RWPE2 (cell line): ENCODE data around the gene CEP170B.
"Not testable (repeated sequence)": the region's sequence is repeated elsewhere in the genome, so short reads cannot be mapped to it uniquely, and the experiment has no call there.

Experiments used
- ATAC-seq: fragments of 200-7000 bp; cut with Tn5 transposase; 3 replicates; pipeline ENCODE4 v1.9.1; 2021; ENCODE audit warnings: low read depth
- DNase-seq: peaks from one replicate; pipeline ENCODE4 v3.0.0-alpha.2; 2020; ENCODE audit warnings: low spot score
- H3K27ac ChIP-seq: fragments of 450-650 bp; 2 replicates; pipeline ENCODE4 v1.5.1; 2017; ENCODE audit warnings: mild to moderate bottlenecking; ENCODE audit not compliant: poor library complexity, severe bottlenecking
- H3K27me3 ChIP-seq: fragments of 250-450 bp; sonication (Bioruptor Pico); 2 replicates; pipeline ENCODE4 v1.5.1; 2021; ENCODE audit warnings: mild to moderate bottlenecking, moderate library complexity; ENCODE audit not compliant: insufficient read depth, poor library complexity, severe bottlenecking
- H3K36me3 ChIP-seq: fragments of 250-450 bp; sonication (Bioruptor Pico); 2 replicates; pipeline ENCODE4 v1.5.1; 2020; ENCODE audit warnings: low read depth, mild to moderate bottlenecking, moderate library complexity
- H3K4me1 ChIP-seq: fragments of 250-450 bp; sonication (Bioruptor Pico); 2 replicates; pipeline ENCODE4 v1.5.1; 2021; ENCODE audit warnings: mild to moderate bottlenecking, moderate library complexity; ENCODE audit not compliant: insufficient read depth, poor library complexity, severe bottlenecking
- H3K4me3 ChIP-seq: fragments of 250-450 bp; sonication (Bioruptor Pico); 2 replicates; pipeline ENCODE4 v1.5.1; 2021; ENCODE audit warnings: mild to moderate bottlenecking, moderate library complexity; ENCODE audit not compliant: severe bottlenecking
- H3K9me3 ChIP-seq: fragments of 250-450 bp; sonication (Bioruptor Pico); 2 replicates; pipeline ENCODE4 v1.5.1; 2021; ENCODE audit warnings: mild to moderate bottlenecking, moderate library complexity; ENCODE audit not compliant: severe bottlenecking
- TF ChIP-seq, protein P1 (sequence below): fragments of 450-650 bp; IDR thresholded peaks from one replicate; pipeline ENCODE4 v1.5.1; 2017; ENCODE audit warnings: mild to moderate bottlenecking, moderate library complexity; ENCODE audit not compliant: poor library complexity, severe bottlenecking

Gene CEP170B

GRCh38 chr14:104855532-104856090 lies 9.5 kb upstream of the CEP170B start:
- Histone ChIP-seq H3K36me3 (no peaks in the 10 kb centered on the region), H3K9me3 (no peaks in the 10 kb centered on the region), H3K27me3 (peaks cover 7% of the 10 kb centered on the region), H3K4me1 (no peaks in the 10 kb centered on the region), H3K4me3 (no peak overlapping the region), H3K27ac (no peak overlapping the region)
- DNase-seq (peak; percentile 58), ATAC-seq (peak; percentile 44)
- TF ChIP-seq, protein P1, sequence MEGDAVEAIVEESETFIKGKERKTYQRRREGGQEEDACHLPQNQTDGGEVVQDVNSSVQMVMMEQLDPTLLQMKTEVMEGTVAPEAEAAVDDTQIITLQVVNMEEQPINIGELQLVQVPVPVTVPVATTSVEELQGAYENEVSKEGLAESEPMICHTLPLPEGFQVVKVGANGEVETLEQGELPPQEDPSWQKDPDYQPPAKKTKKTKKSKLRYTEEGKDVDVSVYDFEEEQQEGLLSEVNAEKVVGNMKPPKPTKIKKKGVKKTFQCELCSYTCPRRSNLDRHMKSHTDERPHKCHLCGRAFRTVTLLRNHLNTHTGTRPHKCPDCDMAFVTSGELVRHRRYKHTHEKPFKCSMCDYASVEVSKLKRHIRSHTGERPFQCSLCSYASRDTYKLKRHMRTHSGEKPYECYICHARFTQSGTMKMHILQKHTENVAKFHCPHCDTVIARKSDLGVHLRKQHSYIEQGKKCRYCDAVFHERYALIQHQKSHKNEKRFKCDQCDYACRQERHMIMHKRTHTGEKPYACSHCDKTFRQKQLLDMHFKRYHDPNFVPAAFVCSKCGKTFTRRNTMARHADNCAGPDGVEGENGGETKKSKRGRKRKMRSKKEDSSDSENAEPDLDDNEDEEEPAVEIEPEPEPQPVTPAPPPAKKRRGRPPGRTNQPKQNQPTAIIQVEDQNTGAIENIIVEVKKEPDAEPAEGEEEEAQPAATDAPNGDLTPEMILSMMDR, result no peak

DNA sequence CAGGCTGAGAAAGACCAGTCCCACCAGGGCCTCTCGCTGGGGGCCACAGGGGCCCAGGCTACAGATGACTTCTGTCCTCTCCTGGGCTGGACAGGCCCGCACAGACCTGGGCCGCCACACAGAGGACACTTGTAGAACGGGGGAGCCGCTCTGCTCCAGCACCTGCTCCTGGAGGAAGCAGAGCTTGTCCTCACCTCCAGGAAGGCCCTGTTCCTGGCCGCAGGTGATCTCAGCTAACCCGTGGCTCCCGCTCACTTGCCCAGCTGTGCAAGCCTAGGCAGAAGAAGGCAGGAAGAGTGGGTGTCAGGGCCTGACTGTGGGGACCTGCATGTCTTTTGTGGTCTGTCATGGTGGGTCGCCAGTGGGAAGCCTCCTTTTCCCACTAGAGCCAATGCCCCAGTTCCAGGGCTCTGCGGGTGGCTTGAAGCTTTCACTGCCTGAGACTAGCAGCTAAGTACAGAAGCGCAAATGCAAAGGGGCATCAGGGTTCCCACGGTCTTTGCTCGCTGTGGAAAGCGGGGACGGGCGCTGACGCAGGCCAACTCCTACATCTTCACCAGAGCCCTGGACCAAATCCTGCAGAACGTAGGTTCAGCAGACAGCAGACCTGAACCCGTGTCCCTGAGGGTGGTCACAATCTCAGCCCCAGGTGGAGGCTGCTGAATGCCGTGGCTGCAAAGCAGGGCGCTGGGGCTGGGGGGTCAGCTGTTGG lies 8.8 kb upstream of the CEP170B start:
- DNase-seq, result peak; percentile 72
- TF ChIP-seq, protein P1, result no peak
- peak; percentile 48 for ATAC-seq
- Histone ChIP-seq H3K4me1 (no peaks in the 10 kb centered on the region), H3K4me3 (no peak overlapping the region), H3K27ac (no peak overlapping the region), H3K9me3 (no peaks in the 10 kb centered on the region), H3K27me3 (peaks cover 7% of the 10 kb centered on the region), H3K36me3 (no peaks in the 10 kb centered on the region)

DNA sequence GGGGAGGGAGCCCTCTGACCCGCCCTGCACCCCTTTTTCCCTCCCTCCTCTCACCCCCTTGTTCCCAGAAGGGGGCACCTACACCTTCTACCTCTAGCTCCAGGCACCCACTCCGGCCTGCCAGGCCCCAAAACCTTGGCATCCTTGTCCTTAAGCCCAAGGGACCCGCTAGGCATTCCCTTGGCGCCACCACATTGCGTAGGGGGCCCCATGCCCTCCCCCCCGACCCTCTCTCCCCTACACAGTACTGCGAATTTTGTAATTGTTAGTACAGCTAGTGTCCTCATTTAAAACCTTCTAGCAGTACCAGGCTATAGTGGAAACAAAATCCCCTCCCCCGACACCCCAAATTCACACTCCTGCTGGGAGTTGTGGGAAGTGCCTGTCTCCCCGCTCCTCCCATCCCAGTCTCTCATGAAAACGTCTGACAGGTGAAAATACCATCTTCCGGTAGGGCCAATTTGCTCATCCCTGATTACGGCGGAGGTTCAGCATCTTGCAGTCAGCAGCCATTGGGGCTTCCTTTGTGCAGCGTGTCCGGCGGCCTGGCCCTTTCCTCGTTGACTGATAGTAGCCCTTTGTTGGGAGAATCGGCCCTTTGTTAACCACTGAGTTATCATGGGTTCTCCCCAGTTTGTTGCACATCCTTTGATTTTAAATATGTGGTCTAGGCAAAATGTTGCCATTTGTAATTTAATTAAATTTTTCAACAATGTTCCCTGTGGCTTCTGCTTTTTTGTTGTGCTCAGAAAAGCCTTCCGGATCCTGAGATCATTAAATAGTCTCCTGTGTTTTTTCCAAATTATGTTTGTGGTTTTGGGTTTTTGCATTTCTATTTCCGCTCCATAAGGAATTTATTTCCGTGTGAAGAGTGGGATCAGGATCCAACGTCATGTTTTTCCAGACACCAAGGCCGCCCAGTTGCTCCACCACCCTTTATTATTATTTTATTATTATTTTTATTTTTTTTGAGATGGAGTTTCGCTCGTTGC lies 7.9 kb upstream of the CEP170B start:
- Histone ChIP-seq H3K4me1 (no peaks in the 10 kb centered on the region), H3K27me3 (peaks cover 3% of the 10 kb centered on the region), H3K9me3 (no peaks in the 10 kb centered on the region), H3K36me3 (no peaks in the 10 kb centered on the region), H3K27ac (no peak overlapping the region), H3K4me3 (no peak overlapping the region)
- TF ChIP-seq, protein P1, result no peak
- peak; percentile 18; the same call in 1 of the 3 replicates for ATAC-seq
- peak; percentile 67 for DNase-seq

DNA sequence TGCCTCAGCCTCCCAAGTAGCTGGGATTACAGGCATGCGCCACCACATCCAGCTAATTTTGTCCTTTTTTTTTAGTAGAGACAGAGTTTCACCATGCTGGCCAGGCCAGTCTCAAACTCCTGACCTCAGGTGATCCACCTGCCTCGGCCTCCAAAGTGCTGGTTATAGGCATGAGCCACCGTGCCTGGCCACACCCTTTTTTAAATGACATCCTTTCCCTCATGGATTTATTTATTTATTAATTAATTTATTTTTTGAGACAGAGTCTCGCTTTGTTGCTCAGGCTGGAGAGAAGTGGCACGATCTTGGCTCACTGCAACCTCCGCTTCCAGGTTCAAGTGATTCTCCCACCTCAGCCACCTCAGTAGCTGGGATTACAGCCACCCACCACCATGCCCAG lies 7.1 kb upstream of the CEP170B start:
- H3K9me3 ChIP-seq, result not testable (repeated sequence)

GRCh38 chr14:104858811-104859426 lies 6.1 kb upstream of the CEP170B start:
- peaks cover 10% of the 10 kb centered on the region for H3K36me3 ChIP-seq
- no peak overlapping the region for H3K4me3 ChIP-seq
- ATAC-seq (no peak), DNase-seq (peak; percentile 13)
- no peaks in the 10 kb centered on the region for H3K27me3 ChIP-seq
- no peak overlapping the region for H3K27ac ChIP-seq
- no peaks in the 10 kb centered on the region for H3K4me1 ChIP-seq
- no peaks in the 10 kb centered on the region for H3K9me3 ChIP-seq
- TF ChIP-seq, protein P1, result no peak

More for the DNA sequence above, 7.1 kb upstream of the CEP170B start:
- not testable (repeated sequence) for H3K4me1 ChIP-seq, H3K36me3 ChIP-seq, ATAC-seq, H3K27ac ChIP-seq, H3K4me3 ChIP-seq, H3K27me3 ChIP-seq
- peak; percentile 21 for DNase-seq
